ENCODE data around the gene RAD21L1. TPM values are rescaled to one million over a fixed set of nuclear protein-coding genes. Genes with fewer than 3 reads are reported as not detected.
"Not testable (repeated sequence)": the region's sequence is repeated elsewhere in the genome, so short reads cannot be mapped to it uniquely, and the experiment has no call there.

Gene RAD21L1
- polyA plus RNA-seq, 1 donor from 2014 or later = not detected

DNA sequence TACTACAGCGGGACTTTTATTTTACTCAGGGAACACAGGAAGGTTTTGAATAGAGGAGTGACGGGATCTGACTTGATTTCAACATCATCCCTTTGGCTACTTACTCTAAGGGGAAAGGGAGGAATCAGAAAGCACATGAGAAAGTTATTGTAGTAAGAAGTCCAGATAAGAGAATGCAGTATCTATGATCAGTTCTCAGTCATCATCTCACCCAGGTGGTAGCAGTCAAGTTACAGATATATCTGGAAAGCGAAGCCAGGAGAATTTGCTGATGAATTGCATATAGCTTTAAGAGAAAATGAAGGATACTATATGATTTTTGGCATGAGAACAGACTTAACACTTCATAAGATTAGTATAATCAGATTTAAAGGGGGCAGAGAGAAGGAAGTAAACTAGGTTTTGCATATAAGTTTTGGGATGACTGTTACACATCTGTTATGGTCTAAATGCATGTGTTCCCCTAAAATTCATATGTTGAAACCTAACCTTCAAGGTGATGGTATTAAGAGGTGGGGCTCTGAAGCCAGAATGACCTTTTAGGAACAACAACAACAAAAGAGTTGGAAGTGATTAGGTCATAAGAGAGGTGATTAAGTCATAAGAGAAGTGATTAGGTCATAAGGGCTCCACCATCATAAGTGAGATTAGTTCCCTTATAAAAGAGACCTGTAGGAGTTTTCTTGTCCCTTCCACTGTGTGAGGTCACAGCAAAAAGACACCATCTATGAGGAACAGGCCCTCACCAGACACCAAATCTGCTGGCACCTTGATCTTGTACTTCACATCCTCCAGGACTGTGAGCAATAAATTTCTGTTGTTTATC is 6.7 kb downstream of the RAD21L1 start:
- H3K27me3 Mint-ChIP-seq = peaks cover 7% of the 10 kb centered on the region
- H3K4me3 Mint-ChIP-seq = no peak overlapping the region
- peaks cover 1% of the 10 kb centered on the region for H3K36me3 Mint-ChIP-seq
- H3K27ac Mint-ChIP-seq = no peak overlapping the region
- peaks cover 0 to 2% (median 0%) of the 10 kb centered on the region in 3 donors for H3K4me1 Mint-ChIP-seq
- H3K9me3 Mint-ChIP-seq = no peaks in the 10 kb centered on the region

GRCh38 chr20:1240549-1240948 is 14.7 kb downstream of the RAD21L1 start:
- peaks cover 1% of the 10 kb centered on the region for H3K36me3 Mint-ChIP-seq
- H3K4me3 Mint-ChIP-seq = no peak overlapping the region
- H3K27me3 Mint-ChIP-seq = peaks cover 11% of the 10 kb centered on the region
- H3K4me1 Mint-ChIP-seq = no peaks in the 10 kb centered on the region
- H3K9me3 Mint-ChIP-seq = no peaks in the 10 kb centered on the region
- H3K27ac Mint-ChIP-seq = no peak overlapping the region

DNA sequence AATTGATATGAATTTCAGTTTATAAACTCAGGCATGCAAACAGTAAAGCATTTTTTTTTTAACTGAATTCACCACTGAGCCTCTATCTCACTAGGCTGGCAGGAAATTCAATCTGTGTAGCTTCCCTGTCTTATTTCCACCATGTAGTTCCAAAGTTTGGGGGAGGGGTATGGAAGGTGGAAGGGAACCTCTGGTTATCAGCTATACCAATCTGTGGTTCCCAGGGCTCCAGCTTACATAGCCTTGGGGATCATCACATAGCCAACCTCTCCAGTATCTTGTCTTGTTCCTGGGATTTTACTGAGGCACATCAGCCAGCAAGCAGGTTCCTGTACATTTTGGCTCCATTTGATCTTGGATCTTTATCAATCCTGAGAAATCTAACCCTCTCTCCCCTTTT is 15.6 kb downstream of the RAD21L1 start:
- Mint-ChIP-seq H3K36me3 (no peaks in the 10 kb centered on the region), H3K4me3 (no peak overlapping the region)

DNA sequence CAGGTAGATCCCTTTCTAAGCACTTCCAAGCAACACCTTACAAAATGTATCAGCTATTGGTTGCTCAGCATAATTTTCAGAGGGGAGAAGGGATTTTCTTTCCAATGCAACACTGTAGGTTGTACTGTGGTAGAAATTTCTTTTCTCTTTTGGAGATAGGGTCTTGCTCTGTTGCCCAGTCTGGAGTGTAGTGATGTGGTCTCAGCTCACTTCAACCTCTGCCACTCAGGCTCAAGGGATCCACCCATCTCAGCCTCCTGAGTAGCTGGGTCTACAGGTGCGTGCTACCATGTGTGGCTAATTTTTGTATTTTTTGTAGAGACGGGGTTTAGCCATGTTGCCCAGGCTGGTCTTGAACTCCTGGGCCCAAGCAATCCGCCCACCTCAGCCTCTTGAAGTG is 16.3 kb downstream of the RAD21L1 start:
- H3K36me3 Mint-ChIP-seq = no peaks in the 10 kb centered on the region
- no peak overlapping the region for H3K27ac Mint-ChIP-seq
- H3K27me3 Mint-ChIP-seq = peaks cover 13% of the 10 kb centered on the region
- no peak overlapping the region for H3K4me3 Mint-ChIP-seq
- no peaks in the 10 kb centered on the region for H3K4me1 Mint-ChIP-seq
- no peaks in the 10 kb centered on the region for H3K9me3 Mint-ChIP-seq

More for the DNA sequence above, 15.6 kb downstream of the RAD21L1 start:
- Mint-ChIP-seq H3K9me3 (no peaks in the 10 kb centered on the region), H3K27me3 (peaks cover 13% of the 10 kb centered on the region), H3K4me1 (no peaks in the 10 kb centered on the region), H3K27ac (no peak overlapping the region)

DNA sequence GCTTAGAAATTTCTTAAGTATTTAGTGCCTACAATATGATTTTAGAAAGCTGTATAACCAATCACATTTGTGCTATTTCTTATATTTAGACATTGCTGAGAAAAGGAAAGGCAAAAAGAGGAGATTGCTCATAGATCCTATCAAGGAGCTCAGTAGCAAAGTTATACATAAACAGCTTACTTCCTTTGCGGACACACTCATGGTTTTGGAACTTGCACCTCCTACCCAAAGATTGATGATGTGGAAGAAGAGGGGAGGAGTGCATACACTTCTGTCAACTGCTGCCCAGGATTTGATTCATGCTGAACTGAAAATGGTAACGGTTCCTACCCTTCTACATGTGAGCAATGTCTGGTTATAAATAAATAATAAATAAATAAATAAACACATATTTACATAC is 16.7 kb downstream of the RAD21L1 start:
- Mint-ChIP-seq H3K27me3 (peaks cover 13% of the 10 kb centered on the region), H3K9me3 (no peaks in the 10 kb centered on the region), H3K4me1 (no peaks in the 10 kb centered on the region), H3K27ac (no peak overlapping the region), H3K4me3 (no peak overlapping the region), H3K36me3 (no peaks in the 10 kb centered on the region)

GRCh38 chr20:1245578-1245977 is 19.7 kb downstream of the RAD21L1 start:
- H3K4me1 Mint-ChIP-seq = no peaks in the 10 kb centered on the region
- no peak overlapping the region for H3K4me3 Mint-ChIP-seq
- no peaks in the 10 kb centered on the region for H3K9me3 Mint-ChIP-seq
- H3K27me3 Mint-ChIP-seq = peaks cover 13% of the 10 kb centered on the region
- no peak overlapping the region for H3K27ac Mint-ChIP-seq
- H3K36me3 Mint-ChIP-seq = no peaks in the 10 kb centered on the region

DNA sequence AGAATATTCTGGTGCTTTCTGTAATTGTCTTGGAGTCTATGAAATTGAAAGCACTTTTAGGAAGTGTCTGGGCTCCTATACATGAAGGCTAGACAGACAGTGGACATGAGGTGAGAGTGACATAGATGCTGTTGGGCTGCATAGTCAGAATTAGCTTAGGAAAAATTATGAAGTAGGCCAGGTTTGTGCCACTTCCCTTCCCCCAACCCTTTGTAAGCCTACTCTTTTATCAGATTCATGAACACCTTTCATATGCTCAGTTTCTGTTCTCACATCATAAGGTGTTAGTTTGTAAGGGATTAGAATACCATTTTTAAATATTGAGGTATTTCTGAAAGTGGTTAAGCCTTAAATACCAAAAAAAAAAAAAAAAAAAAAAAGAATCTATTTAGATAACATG is 21.8 kb downstream of the RAD21L1 start:
- Mint-ChIP-seq H3K9me3 (no peaks in the 10 kb centered on the region), H3K4me1 (no peaks in the 10 kb centered on the region), H3K36me3 (no peaks in the 10 kb centered on the region), H3K4me3 (no peak overlapping the region), H3K27ac (no peak overlapping the region), H3K27me3 (peaks cover 4% of the 10 kb centered on the region)

- H3K27ac Mint-ChIP-seq, H3K4me3 Mint-ChIP-seq, H3K36me3 Mint-ChIP-seq, H3K9me3 Mint-ChIP-seq, H3K27me3 Mint-ChIP-seq, H3K4me1 Mint-ChIP-seq: not testable (repeated sequence)
Measured at GRCh38 chr20:1250282-1250681, 24.4 kb downstream of the RAD21L1 start.

DNA sequence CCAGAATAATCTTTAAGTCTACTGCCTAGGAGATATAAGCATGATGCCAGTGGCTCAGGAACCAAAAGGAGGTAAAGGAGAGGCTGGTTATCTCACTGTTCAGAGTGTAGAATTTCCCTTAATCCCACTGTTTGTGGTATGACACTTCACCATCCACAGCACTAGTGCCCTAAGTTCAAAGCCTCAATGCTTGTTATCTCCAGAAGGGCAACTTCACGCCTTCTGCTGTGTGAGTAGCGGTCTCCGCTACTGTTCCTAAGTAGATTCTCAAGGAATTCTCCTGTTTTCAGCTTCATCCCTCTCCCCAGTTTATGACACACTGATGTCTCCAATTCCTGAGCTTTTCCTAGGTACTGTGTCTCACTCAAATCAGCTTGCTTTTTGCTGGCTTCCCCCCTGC is 26.6 kb downstream of the RAD21L1 start:
- no peak overlapping the region for H3K27ac Mint-ChIP-seq
- no peaks in the 10 kb centered on the region for H3K9me3 Mint-ChIP-seq
- no peaks in the 10 kb centered on the region for H3K36me3 Mint-ChIP-seq
- H3K4me3 Mint-ChIP-seq = no peak overlapping the region
- H3K27me3 Mint-ChIP-seq = peaks cover 5% of the 10 kb centered on the region
- no peaks in the 10 kb centered on the region for H3K4me1 Mint-ChIP-seq

- no peak overlapping the region for H3K27ac Mint-ChIP-seq
- H3K27me3 Mint-ChIP-seq = peaks cover 5% of the 10 kb centered on the region
- H3K9me3 Mint-ChIP-seq = no peaks in the 10 kb centered on the region
- no peak overlapping the region for H3K4me3 Mint-ChIP-seq
- H3K4me1 Mint-ChIP-seq = no peaks in the 10 kb centered on the region
- no peaks in the 10 kb centered on the region for H3K36me3 Mint-ChIP-seq
Measured at GRCh38 chr20:1254254-1254653, 28.4 kb downstream of the RAD21L1 start.

GRCh38 chr20:1255675-1256074 is 29.8 kb downstream of the RAD21L1 start:
- H3K27ac Mint-ChIP-seq = no peak overlapping the region
- H3K4me1 Mint-ChIP-seq = no peaks in the 10 kb centered on the region
- no peaks in the 10 kb centered on the region for H3K9me3 Mint-ChIP-seq
- no peaks in the 10 kb centered on the region for H3K36me3 Mint-ChIP-seq
- H3K4me3 Mint-ChIP-seq = no peak overlapping the region
- H3K27me3 Mint-ChIP-seq = peaks cover 5% of the 10 kb centered on the region

GRCh38 chr20:1263853-1264252 is 38.0 kb downstream of the RAD21L1 start:
- H3K4me1 Mint-ChIP-seq = peaks cover 5 to 14% (median 10%) of the 10 kb centered on the region in 3 donors
- no peaks in the 10 kb centered on the region for H3K9me3 Mint-ChIP-seq
- peaks cover 2% of the 10 kb centered on the region for H3K27me3 Mint-ChIP-seq
- no peak overlapping the region for H3K27ac Mint-ChIP-seq
- no peaks in the 10 kb centered on the region for H3K36me3 Mint-ChIP-seq
- H3K4me3 Mint-ChIP-seq = peak overlapping the region in 1 of 4 donors; percentile 26

GRCh38 chr20:1264727-1265126 is 38.9 kb downstream of the RAD21L1 start:
- Mint-ChIP-seq H3K27me3 (peaks cover 2% of the 10 kb centered on the region), H3K36me3 (no peaks in the 10 kb centered on the region), H3K9me3 (no peaks in the 10 kb centered on the region), H3K27ac (no peak overlapping the region), H3K4me1 (peaks cover 5 to 14% (median 10%) of the 10 kb centered on the region in 3 donors), H3K4me3 (peak overlapping the region in 1 of 4 donors; percentile 70)

DNA sequence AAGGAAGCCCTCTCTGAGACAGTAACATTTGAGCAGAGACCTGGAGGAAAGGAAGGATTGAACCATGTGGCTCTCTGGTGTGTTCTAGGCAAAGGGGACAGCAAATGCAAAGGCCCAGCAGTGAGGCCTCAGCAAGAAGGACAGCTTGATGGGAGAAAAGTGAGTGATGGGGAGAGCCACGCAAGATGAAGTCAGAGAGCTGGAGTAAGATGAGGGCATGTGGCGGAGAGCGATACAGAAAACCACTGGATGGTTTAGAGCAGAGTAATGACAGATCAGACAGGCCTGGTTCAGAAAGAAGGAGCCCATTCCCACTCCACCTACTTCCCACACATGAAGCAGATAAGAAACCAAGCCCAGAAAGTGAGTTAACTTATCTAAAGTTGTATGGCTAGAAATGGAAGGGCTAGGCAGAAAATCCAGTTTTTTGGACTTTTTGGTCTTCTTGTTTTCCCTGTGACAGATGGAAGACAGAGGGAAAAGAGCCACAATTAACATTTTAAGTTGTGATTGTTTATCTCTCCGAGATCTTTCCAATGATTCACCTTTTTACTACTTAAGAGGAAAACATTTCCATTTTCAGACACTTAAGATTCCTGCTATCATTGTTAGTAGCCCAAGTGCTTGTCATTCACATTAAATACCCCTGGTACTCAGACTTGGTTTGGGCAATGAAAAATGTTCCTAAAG is 39.5 kb downstream of the RAD21L1 start:
- Mint-ChIP-seq H3K4me1 (peaks cover 5 to 14% (median 10%) of the 10 kb centered on the region in 3 donors), H3K36me3 (no peaks in the 10 kb centered on the region), H3K27me3 (peaks cover 2% of the 10 kb centered on the region), H3K27ac (peak overlapping the region in 2 of 3 donors; percentile 61 to 89), H3K4me3 (peak overlapping the region; percentile 70 to 97 (median 87)), H3K9me3 (no peaks in the 10 kb centered on the region)

GRCh38 chr20:1265916-1266166 is 40.0 kb downstream of the RAD21L1 start:
- no peaks in the 10 kb centered on the region for H3K36me3 Mint-ChIP-seq
- peaks cover under 1% of the 10 kb centered on the region for H3K27me3 Mint-ChIP-seq
- H3K4me3 Mint-ChIP-seq = peak overlapping the region; percentile 51 to 97 (median 86)
- peaks cover 5 to 14% (median 10%) of the 10 kb centered on the region in 3 donors for H3K4me1 Mint-ChIP-seq
- H3K27ac Mint-ChIP-seq = peak overlapping the region in 2 of 3 donors; percentile 61 to 89
- H3K9me3 Mint-ChIP-seq = no peaks in the 10 kb centered on the region
